Activated CD4-positive, alpha-beta memory T cell treated with anti-CD3 and anti-CD28 coated beads for 36 hours (primary cell): ENCODE measurements around the gene USP11. TPM values are rescaled to one million over a fixed set of nuclear protein-coding genes. Genes with fewer than 3 reads are reported as not detected.
"Not testable (repeated sequence)": the region's sequence is repeated elsewhere in the genome, so short reads cannot be mapped to it uniquely, and the experiment has no call there.

Source experiments
- CTCF ChIA-PET: fragments of 350-600 bp; sonication (Branson Sonifier 250); formaldehyde crosslinking; loops from one replicate; lab custom pipeline; 2021; ENCODE audit warnings: antibody characterized with exemption, inconsistent platforms; lab: Charles Lee
- POLR2A ChIA-PET: fragments of 350-600 bp; sonication (Branson Sonifier 250); formaldehyde crosslinking; loops from one replicate; lab custom pipeline; 2021; ENCODE audit warnings: antibody characterized with exemption; lab: Charles Lee
- DNase-seq: peaks from one replicate; pipeline ENCODE4 v3.0.0-alpha.2; 2020
- H3K27ac Mint-ChIP-seq: one replicate; pipeline ENCODE4 v1.8.0; 2021; ENCODE audit warnings: mixed read lengths
- H3K27me3 Mint-ChIP-seq: one replicate; pipeline ENCODE4 v1.8.0; 2021; ENCODE audit warnings: mixed read lengths
- H3K36me3 Mint-ChIP-seq: one replicate; pipeline ENCODE4 v1.8.0; 2021; ENCODE audit warnings: mixed read lengths
- H3K4me1 Mint-ChIP-seq: one replicate; pipeline ENCODE4 v1.8.0; 2021; ENCODE audit warnings: low read depth, mixed read lengths
- H3K4me3 Mint-ChIP-seq: one replicate; pipeline ENCODE4 v1.8.0; 2021; ENCODE audit warnings: mild to moderate bottlenecking, mixed read lengths
- H3K9me3 Mint-ChIP-seq: one replicate; pipeline ENCODE4 v1.8.0; 2021; ENCODE audit warnings: mixed read lengths
- intact Hi-C: fragments of 100-400 bp; cut with micrococcal nuclease; formaldehyde crosslinking; loops from one replicate; pipeline ENCODE4 v1.15.1; 2023
- total RNA-seq, 2 experiments: library from RNA; stranded (reverse); gene quantifications; one replicate each; pipeline ENCODE4 v1.2.3, GENCODE V29; 2021

USP11 gene
- total RNA-seq, 2 experiments from 2014 or later: 25.7 to 27.7 TPM

GRCh38 chrX:47266643-47267042, 33.8 kb downstream of the USP11 start:
- no peak overlapping the region for H3K27ac Mint-ChIP-seq
- POLR2A ChIA-PET: interaction anchor here (0.7 kb wide), 1 partner anchor 76 kb away, joined by 3 read pairs; no protein-coding TSS in a partner anchor
- no peaks in the 10 kb centered on the region for H3K27me3 Mint-ChIP-seq
- peak; percentile 24 for DNase-seq
- peaks cover 14% of the 10 kb centered on the region for H3K4me1 Mint-ChIP-seq
- CTCF ChIA-PET: no interaction called here
- no peaks in the 10 kb centered on the region for H3K36me3 Mint-ChIP-seq
- no peak overlapping the region for H3K4me3 Mint-ChIP-seq
- no peaks in the 10 kb centered on the region for H3K9me3 Mint-ChIP-seq
- intact Hi-C loops: no loop called here

- ChIA-PET CTCF (no interaction called here), POLR2A (no interaction called here)
- no peak for DNase-seq
- Mint-ChIP-seq H3K9me3 (no peaks in the 10 kb centered on the region), H3K36me3 (no peaks in the 10 kb centered on the region), H3K27ac (no peak overlapping the region), H3K27me3 (no peaks in the 10 kb centered on the region), H3K4me3 (no peak overlapping the region), H3K4me1 (peaks cover 2% of the 10 kb centered on the region)
- intact Hi-C loops: no loop called here
Observed at GRCh38 chrX:47272013-47272408, 39.2 kb downstream of the USP11 start.

GRCh38 chrX:47273011-47273730, 40.4 kb downstream of the USP11 start:
- intact Hi-C loops: no loop called here
- Mint-ChIP-seq H3K9me3 (no peaks in the 10 kb centered on the region), H3K4me1 (no peaks in the 10 kb centered on the region), H3K27ac (no peak overlapping the region), H3K27me3 (no peaks in the 10 kb centered on the region), H3K36me3 (no peaks in the 10 kb centered on the region), H3K4me3 (no peak overlapping the region)
- DNase-seq: no peak
- POLR2A ChIA-PET: no interaction called here
- CTCF ChIA-PET: no interaction called here

- no peaks in the 10 kb centered on the region for H3K9me3 Mint-ChIP-seq
- ChIA-PET POLR2A (interaction anchor here (0.7 kb wide), 1 partner anchor 34 kb away, joined by 3 read pairs; no protein-coding TSS in a partner anchor), CTCF (no interaction called here)
- H3K4me1 Mint-ChIP-seq: no peaks in the 10 kb centered on the region
- intact Hi-C loops: no loop called here
- no peak overlapping the region for H3K4me3 Mint-ChIP-seq
- H3K27me3 Mint-ChIP-seq: no peaks in the 10 kb centered on the region
- no peaks in the 10 kb centered on the region for H3K36me3 Mint-ChIP-seq
- H3K27ac Mint-ChIP-seq: no peak overlapping the region
- DNase-seq: no peak
Observed at GRCh38 chrX:47278691-47279090, 45.9 kb downstream of the USP11 start.

- Mint-ChIP-seq H3K4me1 (no peaks in the 10 kb centered on the region), H3K27me3 (no peaks in the 10 kb centered on the region), H3K9me3 (no peaks in the 10 kb centered on the region), H3K4me3 (no peak overlapping the region), H3K27ac (no peak overlapping the region), H3K36me3 (no peaks in the 10 kb centered on the region)
- POLR2A ChIA-PET: no interaction called here
- DNase-seq: peak; percentile 30
- CTCF ChIA-PET: no interaction called here
- intact Hi-C loops: no loop called here
Observed at GRCh38 chrX:47283015-47283771, 50.4 kb downstream of the USP11 start.

- H3K27me3 Mint-ChIP-seq, H3K27ac Mint-ChIP-seq, CTCF ChIA-PET, intact Hi-C loops, DNase-seq, H3K9me3 Mint-ChIP-seq, H3K36me3 Mint-ChIP-seq, H3K4me3 Mint-ChIP-seq, H3K4me1 Mint-ChIP-seq: not testable (repeated sequence)
- POLR2A ChIA-PET: interaction anchor here (0.6 kb wide), 1 partner anchor 83 kb away, joined by 4 read pairs; no protein-coding TSS in a partner anchor
Observed at GRCh38 chrX:47284616-47285015, 51.8 kb downstream of the USP11 start.

- peak; percentile 13 for DNase-seq
Observed at GRCh38 chrX:47285836-47286320, 53.1 kb downstream of the USP11 start.

GRCh38 chrX:47293106-47293505, 60.3 kb downstream of the USP11 start:
- Mint-ChIP-seq H3K4me3 (no peak overlapping the region), H3K36me3 (no peaks in the 10 kb centered on the region), H3K27me3 (no peaks in the 10 kb centered on the region), H3K27ac (no peak overlapping the region), H3K4me1 (no peaks in the 10 kb centered on the region), H3K9me3 (no peaks in the 10 kb centered on the region)
- POLR2A ChIA-PET: no interaction called here
- DNase-seq: no peak
- intact Hi-C loops: no loop called here
- CTCF ChIA-PET: no interaction called here

More at GRCh38 chrX:47285836-47286320, 53.1 kb downstream of the USP11 start:
- H3K4me3 Mint-ChIP-seq: no peak overlapping the region
- intact Hi-C loops: no loop called here
- H3K36me3 Mint-ChIP-seq: no peaks in the 10 kb centered on the region
- POLR2A ChIA-PET: no interaction called here
- no peak overlapping the region for H3K27ac Mint-ChIP-seq
- H3K27me3 Mint-ChIP-seq: no peaks in the 10 kb centered on the region
- no peaks in the 10 kb centered on the region for H3K9me3 Mint-ChIP-seq
- CTCF ChIA-PET: no interaction called here
- H3K4me1 Mint-ChIP-seq: no peaks in the 10 kb centered on the region

- Mint-ChIP-seq H3K9me3 (no peaks in the 10 kb centered on the region), H3K4me3 (no peak overlapping the region), H3K4me1 (no peaks in the 10 kb centered on the region), H3K27ac (no peak overlapping the region), H3K36me3 (no peaks in the 10 kb centered on the region), H3K27me3 (no peaks in the 10 kb centered on the region)
- intact Hi-C loops: no loop called here
- DNase-seq: no peak
- ChIA-PET CTCF (no interaction called here), POLR2A (no interaction called here)
Observed at GRCh38 chrX:47296766-47297365, 64.1 kb downstream of the USP11 start.

- H3K4me3 Mint-ChIP-seq: no peak overlapping the region
- H3K36me3 Mint-ChIP-seq: no peaks in the 10 kb centered on the region
- intact Hi-C loops: no loop called here
- no peaks in the 10 kb centered on the region for H3K4me1 Mint-ChIP-seq
- ChIA-PET POLR2A (no interaction called here), CTCF (no interaction called here)
- no peaks in the 10 kb centered on the region for H3K9me3 Mint-ChIP-seq
- no peak for DNase-seq
- H3K27ac Mint-ChIP-seq: no peak overlapping the region
- H3K27me3 Mint-ChIP-seq: no peaks in the 10 kb centered on the region
Observed at GRCh38 chrX:47297874-47298273, 65.1 kb downstream of the USP11 start.
